GM23248 (cell line): ENCODE measurements around the gene CNIH4. TPM values are rescaled to one million over a fixed set of nuclear protein-coding genes. Genes with fewer than 3 reads are reported as not detected.
A peak's percentile ranks its signal among the peaks of the same experiment; 100 is the strongest.

ENCODE experiments used
- DNase-seq: peaks from one replicate; pipeline ENCODE4 v3.0.0-alpha.2; 2015
- H2AFZ ChIP-seq: fragments of 200-600 bp; sonication (generic); 2 replicates; pipeline ENCODE4 v1.6.1; 2016; ENCODE audit warnings: antibody characterized with exemption
- H3F3A ChIP-seq: fragments of 200-600 bp; sonication (generic); 2 replicates; pipeline ENCODE4 v1.6.1; 2016; ENCODE audit warnings: mild to moderate bottlenecking, antibody characterized with exemption, mixed run types; ENCODE audit not compliant: insufficient read depth
- H3K27ac ChIP-seq: fragments of 200-600 bp; sonication (generic); 2 replicates; pipeline ENCODE4 v1.5.1; 2016; ENCODE audit warnings: mild to moderate bottlenecking
- H3K27me3 ChIP-seq: fragments of 200-600 bp; sonication (generic); replicated peaks from 2 replicates; pipeline ENCODE4 v1.6.1; 2016; ENCODE audit warnings: mild to moderate bottlenecking; ENCODE audit not compliant: insufficient read depth
- H3K36me3 ChIP-seq: fragments of 200-600 bp; sonication (generic); 2 replicates; pipeline ENCODE4 v1.6.1; 2016; ENCODE audit warnings: low read depth, mild to moderate bottlenecking
- H3K4me1 ChIP-seq: fragments of 200-600 bp; sonication (generic); 2 replicates; pipeline ENCODE4 v1.6.1; 2016; ENCODE audit warnings: mild to moderate bottlenecking; ENCODE audit not compliant: insufficient read depth
- H3K4me2 ChIP-seq: fragments of 200-600 bp; sonication (generic); one replicate; pipeline ENCODE4 v1.6.1; 2016; ENCODE audit warnings: mild to moderate bottlenecking; ENCODE audit not compliant: unreplicated experiment
- H3K4me3 ChIP-seq: fragments of 200-600 bp; sonication (generic); 2 replicates; pipeline ENCODE4 v1.5.1; 2016; ENCODE audit warnings: mild to moderate bottlenecking
- H3K79me2 ChIP-seq: fragments of 200-600 bp; sonication (generic); 2 replicates; pipeline ENCODE4 v1.6.1; 2016; ENCODE audit warnings: mild to moderate bottlenecking; ENCODE audit not compliant: insufficient read depth
- H3K9ac ChIP-seq: fragments of 200-600 bp; sonication (generic); 2 replicates; pipeline ENCODE4 v1.6.1; 2016; ENCODE audit warnings: mild to moderate bottlenecking
- H3K9me2 ChIP-seq: fragments of 200-600 bp; sonication (generic); 2 replicates; pipeline ENCODE4 v1.6.1; 2016; ENCODE audit warnings: mixed run types, mild to moderate bottlenecking, moderate library complexity; ENCODE audit not compliant: insufficient read depth
- H3K9me3 ChIP-seq: fragments of 200-600 bp; sonication (generic); one replicate; pipeline ENCODE4 v1.6.1; 2017; ENCODE audit warnings: low read depth
- H4K20me1 ChIP-seq: fragments of 200-600 bp; sonication (generic); 2 replicates; pipeline ENCODE4 v1.6.0; 2016; ENCODE audit not compliant: insufficient read depth
- EZH2 ChIP-seq: fragments of 200-600 bp; sonication (generic); IDR thresholded peaks from 2 replicates; pipeline ENCODE4 v1.6.1; 2018; ENCODE audit warnings: antibody characterized with exemption, mild to moderate bottlenecking; ENCODE audit not compliant: insufficient read depth, poor library complexity, severe bottlenecking
- EZH2phosphoT487 ChIP-seq: fragments of 200-600 bp; sonication (generic); IDR thresholded peaks from 2 replicates; pipeline ENCODE4 v1.6.1; 2018; ENCODE audit warnings: antibody characterized with exemption, moderate library complexity, mild to moderate bottlenecking, low read depth; ENCODE audit not compliant: insufficient read depth
- WGBS, 2 experiments: methylation state at CpG; one replicate each; pipeline ENCODE4 v1.1.6; 2015 to 2017; ENCODE audit warnings: low lambda C conversion rate in 2 of 2, low coverage in 1 of 2; ENCODE audit errors: missing lambda C conversion rate in 2 of 2; 5-methylcytosine and 5-hydroxymethylcytosine counted together
- in situ Hi-C: fragments of 300-500 bp; cut with MboI; formaldehyde crosslinking; loops from 2 replicates; pipeline ENCODE4 v1.15.0; 2020
- polyA plus RNA-seq: library from polyadenylated mRNA; unstranded; fragments of >200 nt; fragmentation: Nextera tagmentation; extraction: Ambion mirVana; gene quantifications from 2 replicates; pipeline ENCODE4 v1.2.1, GENCODE V29; 2016
- total RNA-seq: library from RNA; depleted of rRNA; stranded (reverse); fragments of >200 nt; shearing (Covaris generic); gene quantifications from 2 replicates; pipeline ENCODE4 v1.2.3, GENCODE V29; 2014

The CNIH4 gene
- total and polyA plus RNA-seq, 2 experiments from 2014 or later, result 73.5 to 142 TPM

DNA sequence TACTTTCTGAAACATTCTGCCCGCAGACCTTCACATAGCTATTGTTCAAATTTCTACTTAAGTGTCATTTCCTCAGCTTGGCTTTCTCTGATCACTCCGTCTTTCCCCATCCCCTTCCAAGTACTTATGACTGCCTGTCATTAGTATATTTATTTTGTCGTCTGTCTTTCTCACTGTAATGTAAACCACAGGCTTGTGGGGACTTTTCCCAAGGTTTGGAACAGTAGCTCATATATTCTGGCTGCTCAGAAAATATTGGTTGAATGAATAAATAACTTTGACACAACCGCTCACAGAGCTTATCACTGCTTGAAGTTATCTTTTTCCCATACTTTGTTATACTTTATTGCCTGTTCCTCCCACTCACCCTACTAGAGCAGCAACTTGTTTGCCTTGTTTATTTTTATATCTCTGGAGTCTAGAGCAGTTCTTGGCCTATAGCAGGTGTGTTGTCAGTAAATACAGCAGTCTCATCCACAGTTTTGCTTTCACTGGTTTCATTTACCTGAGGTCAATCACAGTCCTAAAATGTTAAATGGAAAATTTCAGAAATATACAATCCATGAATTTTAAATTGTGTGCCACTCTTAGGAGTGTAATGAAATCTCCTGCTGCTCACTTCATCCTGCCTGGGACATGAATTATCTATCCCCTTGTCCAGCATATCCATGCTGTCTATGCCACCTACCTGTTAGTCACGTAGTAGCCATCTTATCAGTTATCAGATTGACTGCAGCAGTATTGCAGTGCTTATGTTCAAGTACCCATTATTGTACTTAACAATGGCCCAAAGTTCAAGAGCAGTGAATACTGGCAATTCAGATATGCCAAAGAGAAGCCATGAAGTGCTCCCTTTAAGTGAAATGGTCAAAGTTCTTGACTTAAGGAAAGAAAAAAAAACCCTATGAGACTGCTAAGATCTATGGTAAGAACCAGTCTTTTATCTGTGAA lies 2.4 kb upstream of the CNIH4 start:
- H3K36me3 ChIP-seq, result 0 out of 2 replicates have a peak, but pooled peaks cover 2% of the 10 kb centered on the region
- no peaks in the 10 kb centered on the region for H3K9me3 ChIP-seq
- H3K4me2 ChIP-seq, result no peak overlapping the region
- WGBS, 2 experiments, result 78 to 81% methylated on average over 5 of the region's 5 CpGs
- H3K9ac ChIP-seq, result no peak overlapping the region
- no peak overlapping the region for H2AFZ ChIP-seq
- TF ChIP-seq EZH2 (no peak), EZH2phosphoT487 (no peak)
- no peaks in the 10 kb centered on the region for H3K9me2 ChIP-seq
- H3K4me3 ChIP-seq, result no peak overlapping the region
- H3K27ac ChIP-seq, result no peak overlapping the region
- H3K4me1 ChIP-seq, result peaks cover 10% of the 10 kb centered on the region; the same call in 1 of the 2 replicates
- H4K20me1 ChIP-seq, result peaks cover 6% of the 10 kb centered on the region; the same call in 1 of the 2 replicates
- H3F3A ChIP-seq, result peaks cover 10% of the 10 kb centered on the region; the same call in 1 of the 2 replicates
- DNase-seq, result no peak
- peaks cover 18% of the 10 kb centered on the region for H3K79me2 ChIP-seq
- no peaks in the 10 kb centered on the region for H3K27me3 ChIP-seq
- in situ Hi-C loops, result no loop called here

DNA sequence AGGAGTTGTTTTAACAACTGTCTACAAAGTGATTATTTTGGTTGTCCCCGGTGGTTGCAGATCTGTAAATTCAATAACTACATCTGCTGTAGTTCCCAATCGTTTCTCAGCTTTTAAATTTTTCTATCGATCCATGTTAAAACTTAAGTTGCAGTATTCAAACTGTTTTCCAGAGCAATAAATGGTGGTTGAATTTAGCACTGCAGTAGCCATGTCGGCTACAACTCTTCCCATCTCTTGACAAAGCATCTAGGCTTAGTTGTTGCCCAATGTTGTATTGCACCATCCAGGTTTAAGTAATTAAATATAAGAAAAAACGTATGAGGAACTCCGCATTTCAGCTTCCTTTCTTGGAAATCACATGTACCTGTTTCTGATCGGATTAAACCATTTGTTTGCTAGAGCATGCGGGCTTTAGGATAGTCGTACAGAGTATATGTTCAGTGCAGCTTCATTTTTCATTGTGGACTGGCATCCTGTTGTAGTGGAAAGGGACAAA lies 996 bp downstream of the CNIH4 start:
- peaks cover 53% of the 10 kb centered on the region for H3K79me2 ChIP-seq
- H3K4me2 ChIP-seq, result peak overlapping the region; percentile 98
- peak overlapping the region; percentile 86 for H3K9ac ChIP-seq
- H3F3A ChIP-seq, result peaks cover 10% of the 10 kb centered on the region; the same call in 1 of the 2 replicates
- peaks cover 8% of the 10 kb centered on the region; the same call in 1 of the 2 replicates for H3K36me3 ChIP-seq
- no peaks in the 10 kb centered on the region for H3K9me3 ChIP-seq
- H3K9me2 ChIP-seq, result no peaks in the 10 kb centered on the region
- H4K20me1 ChIP-seq, result peaks cover 6% of the 10 kb centered on the region; the same call in 1 of the 2 replicates
- no peak for TF ChIP-seq EZH2
- no peak for TF ChIP-seq EZH2phosphoT487
- WGBS, 2 experiments, result 12 to 14% methylated on average over 9 of the region's 9 CpGs
- peak overlapping the region; percentile 89 for H3K4me3 ChIP-seq
- peak overlapping the region; percentile 91 for H2AFZ ChIP-seq
- in situ Hi-C loops, result no loop called here
- H3K27me3 ChIP-seq, result no peaks in the 10 kb centered on the region
- peaks cover 10% of the 10 kb centered on the region; the same call in 1 of the 2 replicates for H3K4me1 ChIP-seq
- peak overlapping the region; percentile 86 for H3K27ac ChIP-seq
- peak; percentile 79 for DNase-seq

DNA sequence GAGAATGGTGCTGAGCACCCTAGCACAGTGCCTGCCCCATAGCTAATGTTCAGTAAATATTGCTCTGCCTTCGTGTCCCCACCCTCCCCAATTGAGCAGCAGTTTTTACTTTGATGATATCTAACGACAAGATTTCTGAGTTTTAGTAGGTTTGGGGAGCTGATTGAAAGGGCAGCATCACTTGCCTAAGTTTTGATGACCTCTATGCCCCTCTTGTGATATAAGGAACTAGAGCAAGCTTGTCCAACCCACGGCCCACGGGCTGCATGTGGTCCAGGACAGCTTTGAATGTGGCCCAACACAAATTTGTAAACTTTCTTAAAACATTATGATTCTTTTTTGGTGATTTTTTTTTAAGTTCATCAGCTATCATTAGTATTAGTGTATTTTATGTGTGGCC lies 1.6 kb downstream of the CNIH4 start:
- Histone ChIP-seq H3K4me3 (peak overlapping the region; percentile 89), H2AFZ (0 out of 2 replicates have a peak overlapping the region, but pooled peaks have one; percentile 91), H3K9me3 (no peaks in the 10 kb centered on the region), H4K20me1 (peaks cover 9% of the 10 kb centered on the region), H3F3A (peaks cover 10% of the 10 kb centered on the region; the same call in 1 of the 2 replicates), H3K9me2 (no peaks in the 10 kb centered on the region), H3K79me2 (peaks cover 58% of the 10 kb centered on the region), H3K27ac (peak overlapping the region; percentile 86), H3K4me1 (peaks cover 10% of the 10 kb centered on the region; the same call in 1 of the 2 replicates), H3K4me2 (peak overlapping the region; percentile 98), H3K9ac (peak overlapping the region; percentile 86), H3K27me3 (no peaks in the 10 kb centered on the region), H3K36me3 (peaks cover 8% of the 10 kb centered on the region; the same call in 1 of the 2 replicates)
- no peak for DNase-seq
- in situ Hi-C loops, result no loop called here
- 55 to 60% methylated on average over 4 of the region's 4 CpGs for WGBS, 2 experiments
- TF ChIP-seq EZH2phosphoT487, result no peak
- no peak for TF ChIP-seq EZH2

DNA sequence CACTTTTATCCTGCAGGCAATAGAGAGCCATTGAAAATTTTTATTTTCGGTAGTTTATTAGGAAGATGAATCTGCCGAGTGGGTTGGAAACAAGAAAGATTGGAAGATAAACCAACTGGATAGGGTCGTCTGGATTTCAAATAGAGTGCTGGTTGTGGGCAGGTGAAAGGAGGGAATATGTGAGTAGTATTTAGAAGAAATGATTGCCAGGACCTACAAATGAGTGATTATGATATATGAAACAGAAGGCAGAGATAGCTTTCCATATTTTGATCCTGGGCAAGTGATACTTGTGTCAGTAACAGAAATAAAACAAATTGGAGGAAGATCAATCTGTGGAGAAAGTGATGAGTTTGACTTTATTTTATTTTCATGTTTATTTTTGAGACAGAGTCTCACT lies 2.5 kb downstream of the CNIH4 start:
- DNase-seq, result no peak

More for the DNA sequence above, 2.5 kb downstream of the CNIH4 start:
- Histone ChIP-seq H3K9me2 (no peaks in the 10 kb centered on the region), H3K4me1 (peaks cover 10% of the 10 kb centered on the region; the same call in 1 of the 2 replicates), H3K27me3 (no peaks in the 10 kb centered on the region), H3K9me3 (no peaks in the 10 kb centered on the region), H2AFZ (no peak overlapping the region), H3K36me3 (peaks cover 8% of the 10 kb centered on the region; the same call in 1 of the 2 replicates), H3K79me2 (peaks cover 68% of the 10 kb centered on the region), H3K27ac (no peak overlapping the region), H3K4me3 (no peak overlapping the region), H3K9ac (no peak overlapping the region), H4K20me1 (peaks cover 9% of the 10 kb centered on the region), H3K4me2 (peak overlapping the region; percentile 7), H3F3A (peaks cover 10% of the 10 kb centered on the region; the same call in 1 of the 2 replicates)
- in situ Hi-C loops, result no loop called here
- TF ChIP-seq EZH2 (no peak), EZH2phosphoT487 (no peak)
- 65 to 70% methylated on average over 3 of the region's 3 CpGs for WGBS, 2 experiments
